GM12865 (cell line): Measurements from ENCODE around the gene GABRD.

Experiments
- DNase-seq: peaks from one replicate; pipeline ENCODE4 v3.0.0; 2010; ENCODE audit warnings: low read depth
- H3K4me3 ChIP-seq: 2 replicates; pipeline ENCODE4 v1.5.1; 2011; ENCODE audit warnings: mild to moderate bottlenecking, low read depth, low read length, control low read depth
- CTCF ChIP-seq: IDR thresholded peaks from 2 replicates; pipeline ENCODE4 v1.5.1; 2011; ENCODE audit warnings: low read length, control low read depth, low read depth, inconsistent platforms; ENCODE audit not compliant: insufficient read depth; ENCODE audit errors: missing control alignments

Gene GABRD

GRCh38 chr1:2056955-2057590 lies 37.9 kb downstream of the GABRD start:
- DNase-seq = no peak
- no peak for TF ChIP-seq CTCF
- H3K4me3 ChIP-seq = no peak overlapping the region

- no peak overlapping the region for H3K4me3 ChIP-seq
- TF ChIP-seq CTCF = no peak
- no peak for DNase-seq
Observed at GRCh38 chr1:2059290-2059953, 40.3 kb downstream of the GABRD start.

- H3K4me3 ChIP-seq = no peak overlapping the region
- TF ChIP-seq CTCF = no peak
- no peak for DNase-seq
Observed at GRCh38 chr1:2060072-2060471, 40.9 kb downstream of the GABRD start.

GRCh38 chr1:2060535-2060934 lies 41.4 kb downstream of the GABRD start:
- no peak for TF ChIP-seq CTCF
- no peak overlapping the region for H3K4me3 ChIP-seq
- no peak for DNase-seq

GRCh38 chr1:2061065-2061778 lies 42.1 kb downstream of the GABRD start:
- H3K4me3 ChIP-seq = no peak overlapping the region
- no peak for TF ChIP-seq CTCF
- DNase-seq = no peak

GRCh38 chr1:2065699-2066098 lies 46.6 kb downstream of the GABRD start:
- TF ChIP-seq CTCF = no peak
- H3K4me3 ChIP-seq = no peak overlapping the region
- DNase-seq = no peak

GRCh38 chr1:2067393-2067792 lies 48.2 kb downstream of the GABRD start:
- no peak for DNase-seq
- TF ChIP-seq CTCF = no peak
- H3K4me3 ChIP-seq = no peak overlapping the region
